HL-60/S4 treated with retinoic acid at 250 ng/mL for 4 days and 3 days (cell line): Measurements from ENCODE around the gene LHX3.

Source experiments
- in situ Hi-C: fragments of 300-500 bp; cut with MboI; formaldehyde crosslinking; loops from 2 replicates; pipeline ENCODE4 v1.7.0; 2022; ENCODE audit warnings: low sequenced_read_pairs

LHX3 gene

GRCh38 chr9:136228107-136228875, 23.4 kb upstream of the LHX3 start:
- in situ Hi-C loops, result no loop called here

GRCh38 chr9:136226680-136227407, 21.9 kb upstream of the LHX3 start:
- in situ Hi-C loops, result no loop called here

DNA sequence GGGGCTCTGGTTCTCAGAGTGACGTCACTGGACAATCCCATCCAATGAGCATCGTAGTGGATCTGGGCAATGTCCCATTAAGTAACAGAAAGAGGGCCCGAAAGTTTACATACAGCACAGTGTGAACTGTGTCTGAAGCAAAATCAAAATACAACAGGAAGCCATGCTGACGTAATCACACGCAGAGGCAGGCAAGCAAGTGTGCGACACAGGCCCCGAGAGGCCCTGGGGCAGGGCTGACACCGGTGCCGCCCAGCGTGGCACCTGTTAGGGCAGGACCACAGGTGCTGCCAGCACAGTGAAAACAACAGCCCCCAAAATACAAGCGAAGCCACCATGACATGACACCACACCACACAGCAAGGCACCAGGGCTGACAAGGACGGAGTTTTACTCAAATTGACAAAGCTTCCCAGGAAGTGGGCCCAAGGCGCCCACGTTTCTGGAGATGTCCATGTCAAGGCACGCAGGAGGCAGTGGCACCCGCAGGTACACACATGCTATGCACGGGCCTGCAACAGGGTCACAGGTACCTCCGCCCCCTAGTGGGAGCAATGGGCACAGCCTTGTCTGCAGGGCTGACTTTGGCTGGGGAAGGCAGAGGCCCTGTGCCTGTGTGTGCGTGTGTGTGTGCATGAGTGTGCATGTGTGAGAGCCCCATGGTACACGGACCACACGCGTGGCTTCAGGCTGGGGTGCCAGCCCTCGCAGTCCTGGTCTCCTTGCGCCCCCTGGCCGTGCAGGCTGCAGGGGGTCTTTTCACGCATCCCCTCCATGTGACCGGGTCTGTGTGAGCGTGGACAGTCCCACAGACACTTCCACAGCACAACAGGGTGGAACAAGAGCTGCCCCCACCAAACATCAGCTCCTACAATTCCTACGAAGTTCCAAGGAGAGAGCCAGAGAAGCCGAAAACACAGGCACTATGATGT, 21.1 kb upstream of the LHX3 start:
- in situ Hi-C loops, result no loop called here

- in situ Hi-C loops, result no loop called here
Observed at GRCh38 chr9:136225366-136225747, 20.4 kb upstream of the LHX3 start.

DNA sequence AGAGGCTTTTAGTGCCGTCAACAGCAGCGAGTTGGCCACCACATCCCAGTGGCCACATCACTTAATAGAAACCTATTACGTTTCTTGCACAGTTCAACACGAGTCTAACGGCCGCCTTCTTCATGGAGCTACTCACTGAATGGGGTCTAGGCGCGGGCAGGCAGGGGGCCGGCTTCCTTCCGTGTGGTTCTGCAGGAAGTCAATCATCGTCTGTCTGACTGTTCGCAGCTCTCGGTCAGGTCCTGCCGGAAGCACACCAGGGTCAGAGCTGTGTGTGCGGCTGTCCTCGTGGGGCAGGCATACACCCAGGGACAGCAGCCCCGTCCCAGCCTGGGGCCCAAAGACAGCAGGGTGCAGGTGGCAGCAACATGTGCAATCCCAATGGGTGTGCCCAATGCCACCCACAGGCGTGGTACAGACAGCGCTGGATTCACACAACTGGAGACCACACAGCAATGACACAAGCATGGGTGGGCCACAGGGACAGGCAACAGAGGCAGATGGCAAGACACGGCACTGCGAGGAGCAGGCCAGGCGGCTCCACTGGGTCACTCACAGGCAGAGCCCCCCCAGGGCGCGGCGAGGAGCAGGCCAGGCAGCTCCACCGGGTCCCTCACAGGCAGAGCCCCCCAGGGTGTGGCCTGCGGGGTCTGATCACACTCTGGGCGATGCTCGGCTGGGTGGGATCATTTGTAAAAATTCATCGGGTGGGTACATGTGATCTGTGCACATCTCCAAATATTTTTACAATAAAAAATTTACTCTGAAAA, 19.1 kb upstream of the LHX3 start:
- in situ Hi-C loops, result no loop called here

- in situ Hi-C loops, result no loop called here
Observed at GRCh38 chr9:136222906-136223285, 18.0 kb upstream of the LHX3 start.

DNA sequence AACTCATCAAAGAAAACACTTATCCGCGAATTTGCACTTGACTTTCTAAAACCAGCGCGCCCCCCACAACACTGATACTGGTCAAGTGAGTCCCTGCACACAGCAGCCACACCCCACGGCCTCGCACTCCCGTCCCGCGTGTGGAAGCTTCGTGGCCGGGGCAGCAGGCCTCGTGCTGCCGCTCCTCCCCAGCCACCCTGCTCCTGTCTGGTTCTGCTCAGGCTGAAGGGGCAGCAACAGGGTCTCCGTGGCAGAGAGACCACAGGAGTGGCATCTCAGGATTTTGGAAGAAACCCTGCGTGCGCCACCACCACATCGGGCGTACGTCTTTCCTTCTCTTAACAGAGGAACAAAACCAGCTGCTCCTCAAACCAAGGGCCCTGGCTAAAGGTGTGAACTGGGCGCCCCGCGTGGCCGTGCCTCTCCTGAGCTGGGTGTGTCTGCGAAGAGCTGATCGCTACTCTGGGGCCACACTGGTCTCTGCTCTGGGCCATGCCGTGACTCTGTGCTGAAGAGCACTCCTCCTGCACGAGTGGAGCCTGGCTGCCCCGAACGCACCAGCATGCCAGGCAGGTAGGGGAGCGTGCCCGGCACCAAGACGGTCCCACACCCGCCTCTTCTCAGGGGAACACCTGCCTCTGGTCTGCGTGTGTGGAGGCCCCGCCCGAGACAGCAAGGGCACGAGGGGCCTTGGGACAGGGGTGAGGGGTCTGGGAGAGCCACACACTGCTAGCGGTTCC, 17.4 kb upstream of the LHX3 start:
- in situ Hi-C loops, result no loop called here

DNA sequence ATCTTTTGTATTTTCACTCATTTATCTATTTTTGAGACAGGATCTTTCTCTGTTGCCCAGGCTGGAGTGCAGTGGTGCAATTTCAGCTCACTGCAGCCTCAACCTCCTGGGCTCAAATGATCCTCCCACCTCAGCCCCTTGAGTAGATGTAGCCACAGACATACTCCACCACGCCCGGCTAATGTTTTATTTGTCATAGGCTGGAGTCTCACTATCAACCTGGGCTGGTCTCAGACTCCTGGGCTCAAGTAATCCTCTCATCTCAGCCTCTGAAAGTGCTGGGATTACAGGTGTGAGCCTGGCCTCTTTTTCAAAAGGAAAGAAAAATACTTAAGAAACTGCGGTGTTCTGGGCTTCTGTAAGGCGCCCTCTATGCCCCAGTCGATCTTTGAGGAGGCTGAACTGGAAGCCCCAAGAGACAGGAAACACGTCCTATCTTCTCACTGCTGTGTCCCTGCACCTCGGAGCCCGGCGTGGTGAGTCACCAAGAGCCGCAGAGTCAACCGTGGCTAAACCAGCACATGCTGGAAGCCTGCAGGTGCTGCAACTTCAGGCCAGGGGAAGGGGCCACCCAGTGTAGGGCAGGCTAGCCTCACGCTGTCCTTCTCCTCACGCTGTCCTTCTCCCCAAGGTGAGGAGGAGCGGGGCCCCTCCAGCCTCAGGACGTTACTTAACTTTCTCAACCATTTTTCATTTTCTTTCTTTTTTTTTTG, 15.2 kb upstream of the LHX3 start:
- in situ Hi-C loops, result no loop called here

- in situ Hi-C loops, result no loop called here
Observed at GRCh38 chr9:136219276-136219675, 14.3 kb upstream of the LHX3 start.

DNA sequence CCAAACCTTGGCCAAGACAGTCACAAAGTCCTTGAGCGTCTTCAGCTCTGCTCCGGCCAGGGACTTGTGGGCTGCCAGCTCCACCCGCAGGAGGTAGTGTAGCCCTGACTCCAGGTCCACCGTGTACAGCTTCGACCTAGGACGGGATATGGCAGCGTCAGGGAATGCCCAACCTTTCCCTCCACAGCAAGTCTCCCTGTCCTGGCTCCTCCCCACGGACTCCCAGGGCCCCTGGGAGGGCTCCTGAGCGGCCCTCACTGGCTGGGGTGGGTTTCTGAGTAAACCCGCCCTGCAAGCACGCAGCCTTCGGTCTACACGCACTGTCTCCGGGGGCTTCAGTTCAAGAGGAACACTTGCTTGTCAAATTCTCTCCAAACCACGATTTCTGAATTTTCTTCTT, 13.7 kb upstream of the LHX3 start:
- in situ Hi-C loops, result no loop called here

DNA sequence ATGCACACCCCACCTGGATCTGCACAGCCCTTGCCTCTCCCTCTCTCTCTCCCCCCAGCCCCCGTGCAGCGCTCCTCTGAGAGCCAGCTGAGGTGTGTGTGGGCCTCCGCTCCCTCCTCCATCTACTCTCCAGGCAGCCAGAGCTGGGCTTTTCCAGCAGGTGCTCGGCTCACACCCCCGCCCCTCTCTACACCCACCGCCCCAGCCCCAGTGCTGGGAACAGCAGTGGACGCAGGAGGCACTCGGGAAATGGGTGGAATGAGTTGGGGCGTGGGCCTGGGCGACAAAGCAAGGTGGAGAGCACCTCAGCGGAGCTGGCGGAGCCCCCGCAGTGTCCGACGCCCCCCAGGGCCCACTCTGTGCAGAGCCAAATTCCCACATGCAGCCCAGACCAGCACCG, 13.3 kb upstream of the LHX3 start:
- in situ Hi-C loops, result no loop called here

- in situ Hi-C loops, result no loop called here
Observed at GRCh38 chr9:136216541-136217244, 11.8 kb upstream of the LHX3 start.

- in situ Hi-C loops, result no loop called here
Observed at GRCh38 chr9:136213733-136214132, 8.8 kb upstream of the LHX3 start.

DNA sequence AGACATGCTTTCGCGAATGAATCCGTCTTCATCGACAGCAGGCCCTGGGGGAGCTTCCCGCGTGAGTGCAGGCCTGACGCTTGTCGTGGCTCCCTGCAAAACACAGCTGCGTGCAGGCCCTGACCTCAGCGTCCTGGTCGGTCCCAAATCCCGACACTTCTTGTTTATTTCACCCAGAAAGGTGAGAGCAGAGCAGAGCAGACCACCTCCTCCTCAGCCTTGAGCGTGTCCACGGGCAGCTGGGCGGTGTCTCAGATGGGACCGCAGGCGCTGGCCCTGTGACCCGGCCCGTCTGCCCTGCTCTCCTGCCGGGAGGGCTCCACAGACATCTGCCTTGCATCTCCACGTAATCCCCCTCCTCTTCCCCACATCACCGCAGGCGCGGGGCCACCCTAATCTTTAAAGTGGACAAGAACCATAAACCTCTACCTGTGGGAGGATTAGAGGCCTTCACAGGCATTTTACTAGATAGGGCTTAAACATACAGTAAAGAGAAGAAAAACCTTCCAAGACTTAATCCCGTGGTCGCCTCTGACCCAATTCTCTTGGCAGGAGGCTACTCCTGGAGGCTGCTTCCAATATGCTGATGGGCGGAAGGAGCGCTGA, 7.5 kb upstream of the LHX3 start:
- in situ Hi-C loops, result no loop called here

GRCh38 chr9:136211441-136212344, 6.8 kb upstream of the LHX3 start:
- in situ Hi-C loops, result no loop called here

DNA sequence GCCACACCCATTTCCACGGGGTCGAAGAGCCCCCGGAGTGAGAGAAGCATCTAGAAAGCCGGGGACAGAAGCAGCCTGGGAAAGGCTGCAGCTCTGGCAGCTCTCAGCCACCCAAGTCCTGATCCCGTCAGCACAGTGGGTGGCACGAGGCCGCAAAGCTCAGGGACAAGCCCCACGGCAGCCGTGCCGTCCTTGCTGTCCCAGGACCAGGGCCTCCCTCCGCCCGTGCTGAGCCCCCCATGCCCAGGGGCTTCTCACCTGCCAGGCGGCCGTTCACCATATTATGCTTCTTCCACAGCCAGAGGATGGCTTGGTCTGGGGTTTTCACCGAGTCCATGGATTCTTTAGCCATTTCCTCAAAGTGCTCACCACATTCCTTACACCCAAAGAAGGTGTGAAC, 6.1 kb upstream of the LHX3 start:
- in situ Hi-C loops, result no loop called here

DNA sequence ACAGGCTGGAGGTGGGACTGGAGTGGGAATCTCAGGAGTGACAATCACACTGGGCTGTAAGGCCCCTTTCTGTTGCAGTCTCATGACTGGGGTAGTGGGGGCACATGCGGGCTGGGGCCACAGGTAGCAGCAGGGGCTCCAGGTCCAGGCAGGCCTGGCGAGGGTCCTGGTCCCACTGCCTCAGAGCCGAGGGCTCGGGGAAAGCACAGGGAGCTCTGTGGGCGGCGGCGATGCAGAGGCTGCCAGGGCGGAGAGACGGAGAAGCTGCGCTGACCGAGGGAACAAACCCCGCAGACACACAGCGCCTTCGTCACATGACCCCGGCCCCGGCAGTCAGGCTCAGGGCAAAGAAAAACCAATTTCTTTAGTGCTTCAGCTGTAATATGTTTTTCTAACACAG, 5.3 kb upstream of the LHX3 start:
- in situ Hi-C loops, result no loop called here
